Fibroblast of peridontal ligament (primary cell): ENCODE measurements around the gene MARS1.
"Not testable (repeated sequence)": the region's sequence is repeated elsewhere in the genome, so short reads cannot be mapped to it uniquely, and the experiment has no call there.

Source experiments
- DNase-seq: peaks from one replicate; pipeline ENCODE4 v3.0.0-alpha.2; 2010; ENCODE audit errors: extremely low read depth

Gene MARS1

GRCh38 chr12:57495051-57495701 is 7.3 kb downstream of the MARS1 start:
- DNase-seq: not testable (repeated sequence)

GRCh38 chr12:57496822-57497221 is 9.0 kb downstream of the MARS1 start:
- DNase-seq: no peak

GRCh38 chr12:57497223-57498131 is 9.6 kb downstream of the MARS1 start:
- DNase-seq: no peak

GRCh38 chr12:57498132-57498502 is 10.2 kb downstream of the MARS1 start:
- DNase-seq: no peak

- DNase-seq: no peak
Observed at GRCh38 chr12:57498571-57498970, 10.7 kb downstream of the MARS1 start.

GRCh38 chr12:57500213-57500612 is 12.3 kb downstream of the MARS1 start:
- DNase-seq: no peak

GRCh38 chr12:57502311-57502969 is 14.6 kb downstream of the MARS1 start:
- not testable (repeated sequence) for DNase-seq

- DNase-seq: not testable (repeated sequence)
Observed at GRCh38 chr12:57506541-57506940, 18.7 kb downstream of the MARS1 start.

- not testable (repeated sequence) for DNase-seq
Observed at GRCh38 chr12:57507796-57508195, 19.9 kb downstream of the MARS1 start.

- DNase-seq: no peak
Observed at GRCh38 chr12:57511161-57511560, 23.3 kb downstream of the MARS1 start.

- no peak for DNase-seq
Observed at GRCh38 chr12:57511588-57512325, 23.9 kb downstream of the MARS1 start.

GRCh38 chr12:57512665-57513064 is 24.8 kb downstream of the MARS1 start:
- no peak for DNase-seq

- no peak for DNase-seq
Observed at GRCh38 chr12:57513266-57513665, 25.4 kb downstream of the MARS1 start.

- not testable (repeated sequence) for DNase-seq
Observed at GRCh38 chr12:57513677-57514076, 25.8 kb downstream of the MARS1 start.

- not testable (repeated sequence) for DNase-seq
Observed at GRCh38 chr12:57514246-57514645, 26.4 kb downstream of the MARS1 start.

- peak; percentile 23 for DNase-seq
Observed at GRCh38 chr12:57514720-57515407, 27.0 kb downstream of the MARS1 start.

- peak; percentile 25 for DNase-seq
Observed at GRCh38 chr12:57515408-57515933, 27.6 kb downstream of the MARS1 start.

- DNase-seq: peak; percentile 25
Observed at GRCh38 chr12:57515934-57516541, 28.2 kb downstream of the MARS1 start.

GRCh38 chr12:57516617-57517153 is 28.8 kb downstream of the MARS1 start:
- no peak for DNase-seq

- DNase-seq: peak; percentile 60
Observed at GRCh38 chr12:57517187-57517586, 29.3 kb downstream of the MARS1 start.
